ENCODE data around the gene RRBP1.

Gene RRBP1

DNA sequence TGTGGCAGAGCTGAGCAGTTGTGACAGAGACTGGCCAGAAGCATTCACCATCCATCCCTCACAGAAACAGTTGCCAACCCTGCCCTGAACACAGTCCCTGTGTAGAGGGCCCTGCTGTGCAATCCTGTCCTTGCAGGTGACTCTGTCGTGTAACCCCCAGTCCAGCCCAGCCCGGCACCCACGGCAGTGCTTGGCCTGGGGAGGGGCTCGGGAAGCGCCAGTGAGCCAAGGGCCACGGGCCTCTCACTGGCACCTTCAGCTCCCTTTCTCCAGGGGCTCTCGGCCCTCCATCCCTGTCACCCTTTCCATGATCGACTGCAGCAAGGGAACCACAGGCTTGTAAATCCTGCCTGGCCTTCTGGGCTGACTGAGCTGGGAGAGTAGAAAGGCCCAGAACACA lies 53.0 kb downstream of the RRBP1 start:
- no peak overlapping the region for H3K4me3 ChIP-seq (ENCODE audit: control insufficient read depth, low read depth, low read length)
- DNase-seq (ENCODE audit: low read depth) = no peak
- TF ChIP-seq, protein P1, sequence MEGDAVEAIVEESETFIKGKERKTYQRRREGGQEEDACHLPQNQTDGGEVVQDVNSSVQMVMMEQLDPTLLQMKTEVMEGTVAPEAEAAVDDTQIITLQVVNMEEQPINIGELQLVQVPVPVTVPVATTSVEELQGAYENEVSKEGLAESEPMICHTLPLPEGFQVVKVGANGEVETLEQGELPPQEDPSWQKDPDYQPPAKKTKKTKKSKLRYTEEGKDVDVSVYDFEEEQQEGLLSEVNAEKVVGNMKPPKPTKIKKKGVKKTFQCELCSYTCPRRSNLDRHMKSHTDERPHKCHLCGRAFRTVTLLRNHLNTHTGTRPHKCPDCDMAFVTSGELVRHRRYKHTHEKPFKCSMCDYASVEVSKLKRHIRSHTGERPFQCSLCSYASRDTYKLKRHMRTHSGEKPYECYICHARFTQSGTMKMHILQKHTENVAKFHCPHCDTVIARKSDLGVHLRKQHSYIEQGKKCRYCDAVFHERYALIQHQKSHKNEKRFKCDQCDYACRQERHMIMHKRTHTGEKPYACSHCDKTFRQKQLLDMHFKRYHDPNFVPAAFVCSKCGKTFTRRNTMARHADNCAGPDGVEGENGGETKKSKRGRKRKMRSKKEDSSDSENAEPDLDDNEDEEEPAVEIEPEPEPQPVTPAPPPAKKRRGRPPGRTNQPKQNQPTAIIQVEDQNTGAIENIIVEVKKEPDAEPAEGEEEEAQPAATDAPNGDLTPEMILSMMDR (conservative IDR thresholded peaks at IDR 0.05; ENCODE audit: control insufficient read depth, insufficient read depth, low read depth, low read length) = no peak

DNA sequence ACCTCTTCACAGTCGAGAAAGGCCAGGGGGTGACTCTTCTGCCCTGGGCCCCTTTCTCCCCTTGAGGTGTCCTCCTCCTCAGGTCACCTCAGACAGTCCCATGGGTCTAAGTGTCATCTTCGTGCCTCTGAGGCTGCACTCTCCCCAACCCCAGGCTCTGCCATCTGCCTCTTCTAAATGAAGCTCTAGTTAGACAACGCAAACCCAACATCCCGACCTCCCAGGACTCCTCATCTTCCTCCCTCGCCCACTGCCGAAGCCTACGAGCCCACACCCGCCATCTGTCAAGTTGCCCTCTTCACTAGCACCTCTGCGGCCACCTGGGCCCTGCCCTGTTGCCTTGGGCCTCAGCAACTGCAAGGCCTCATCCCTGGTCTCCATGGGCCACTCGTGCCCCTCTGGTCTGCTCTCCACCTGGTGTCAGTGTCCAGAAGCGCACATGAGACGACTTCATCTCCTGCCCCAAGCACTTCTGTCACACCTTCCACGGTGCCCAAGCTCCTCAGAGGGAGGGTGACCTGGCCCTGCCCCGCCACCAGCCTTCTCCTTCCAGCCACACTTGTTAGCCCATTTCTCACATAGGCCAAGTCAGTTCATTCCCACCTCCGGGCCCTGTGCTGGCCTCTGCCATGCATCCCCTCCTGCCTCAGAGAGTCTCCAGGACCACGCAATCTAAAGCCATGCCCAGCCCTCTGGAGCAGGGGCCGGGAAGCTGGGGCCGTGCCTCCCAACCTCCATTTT lies 53.8 kb downstream of the RRBP1 start:
- DNase-seq (ENCODE audit: low read depth) = no peak
- TF ChIP-seq, protein P1 (conservative IDR thresholded peaks at IDR 0.05; ENCODE audit: control insufficient read depth, insufficient read depth, low read depth, low read length) = no peak
- no peak overlapping the region for H3K4me3 ChIP-seq (ENCODE audit: control insufficient read depth, low read depth, low read length)

DNA sequence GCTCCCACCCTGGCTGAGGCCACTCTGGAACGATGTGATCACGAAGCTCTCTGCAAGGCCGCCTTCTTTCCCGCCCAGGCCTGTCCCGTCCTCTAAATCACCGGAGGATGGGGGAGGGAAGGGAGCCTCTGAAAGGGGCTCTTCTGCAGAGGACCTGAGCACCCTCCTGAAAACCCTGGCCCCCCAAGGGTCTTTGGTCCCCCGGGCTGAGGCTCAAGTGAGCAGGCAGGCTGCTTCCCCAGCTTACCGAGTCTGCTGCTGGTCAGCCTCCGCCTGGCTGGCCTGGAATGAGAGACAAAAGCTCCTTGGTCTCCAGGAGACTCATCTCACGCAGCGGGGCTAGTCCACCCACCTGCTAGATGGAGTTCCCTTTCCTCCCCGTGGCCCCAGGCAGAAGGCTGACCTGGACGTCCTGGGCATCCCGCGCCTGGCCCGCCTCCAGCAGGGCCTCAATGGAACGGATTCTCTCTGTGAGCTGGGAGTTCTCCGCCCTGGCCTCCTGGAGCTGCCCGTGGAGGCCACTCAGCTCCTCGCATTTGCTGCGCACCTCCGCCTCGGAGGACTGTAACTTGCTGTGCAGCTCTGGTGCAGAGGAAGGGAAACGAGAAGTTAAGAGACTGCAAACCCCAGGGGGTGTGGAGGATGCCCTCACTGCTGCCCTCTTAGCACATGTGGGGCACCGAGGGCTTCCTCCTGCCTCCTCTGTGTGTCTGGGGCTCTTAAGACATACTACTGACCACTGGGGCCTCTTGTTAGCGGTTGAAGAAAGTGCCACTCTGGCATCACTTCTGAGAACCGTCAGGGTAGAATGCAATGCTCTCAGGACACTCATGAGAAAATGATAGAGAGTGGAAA lies 54.7 kb downstream of the RRBP1 start:
- TF ChIP-seq, protein P1 (conservative IDR thresholded peaks at IDR 0.05; ENCODE audit: control insufficient read depth, insufficient read depth, low read depth, low read length) = no peak
- DNase-seq (ENCODE audit: low read depth) = no peak
- H3K4me3 ChIP-seq (ENCODE audit: control insufficient read depth, low read depth, low read length) = no peak overlapping the region

DNA sequence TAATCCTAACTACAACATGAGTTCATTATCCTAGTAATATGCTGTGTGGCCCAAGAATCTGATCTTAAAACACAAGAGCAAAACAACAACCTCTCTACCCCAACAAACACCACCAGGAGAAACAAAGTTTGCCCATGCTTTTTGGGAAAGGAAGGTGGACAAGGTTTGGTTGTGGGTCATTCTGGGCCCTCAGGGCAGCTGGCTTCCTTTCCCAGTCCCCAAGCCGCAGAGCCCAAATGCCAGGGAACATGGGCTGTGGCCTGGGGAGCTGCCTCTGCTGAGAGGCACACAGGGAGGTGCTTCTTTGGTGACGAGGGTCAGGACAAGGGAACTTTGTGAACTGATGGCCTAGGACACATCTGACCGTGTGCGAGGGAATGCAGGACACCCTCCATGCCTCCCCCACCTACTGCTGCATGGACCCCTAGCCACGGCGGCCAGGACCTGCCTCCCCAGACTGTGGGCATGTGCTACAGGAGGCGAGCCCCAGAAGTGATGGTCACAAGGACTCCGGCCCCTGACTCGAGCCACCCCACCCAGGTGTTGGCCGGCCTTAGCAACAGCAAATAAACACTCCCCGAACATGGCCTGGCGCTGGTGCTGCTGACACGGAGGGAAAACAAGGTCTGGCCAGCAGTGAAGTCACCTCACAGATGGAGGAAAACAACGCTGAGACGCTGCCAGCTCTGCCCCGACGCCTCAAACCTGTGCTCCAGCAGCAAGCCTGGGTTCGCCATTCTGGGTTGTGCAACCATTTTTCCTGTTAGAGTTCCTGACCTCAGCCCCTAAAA lies 55.6 kb downstream of the RRBP1 start:
- TF ChIP-seq, protein P1 (conservative IDR thresholded peaks at IDR 0.05; ENCODE audit: control insufficient read depth, insufficient read depth, low read depth, low read length) = no peak
- no peak for DNase-seq (ENCODE audit: low read depth)

DNA sequence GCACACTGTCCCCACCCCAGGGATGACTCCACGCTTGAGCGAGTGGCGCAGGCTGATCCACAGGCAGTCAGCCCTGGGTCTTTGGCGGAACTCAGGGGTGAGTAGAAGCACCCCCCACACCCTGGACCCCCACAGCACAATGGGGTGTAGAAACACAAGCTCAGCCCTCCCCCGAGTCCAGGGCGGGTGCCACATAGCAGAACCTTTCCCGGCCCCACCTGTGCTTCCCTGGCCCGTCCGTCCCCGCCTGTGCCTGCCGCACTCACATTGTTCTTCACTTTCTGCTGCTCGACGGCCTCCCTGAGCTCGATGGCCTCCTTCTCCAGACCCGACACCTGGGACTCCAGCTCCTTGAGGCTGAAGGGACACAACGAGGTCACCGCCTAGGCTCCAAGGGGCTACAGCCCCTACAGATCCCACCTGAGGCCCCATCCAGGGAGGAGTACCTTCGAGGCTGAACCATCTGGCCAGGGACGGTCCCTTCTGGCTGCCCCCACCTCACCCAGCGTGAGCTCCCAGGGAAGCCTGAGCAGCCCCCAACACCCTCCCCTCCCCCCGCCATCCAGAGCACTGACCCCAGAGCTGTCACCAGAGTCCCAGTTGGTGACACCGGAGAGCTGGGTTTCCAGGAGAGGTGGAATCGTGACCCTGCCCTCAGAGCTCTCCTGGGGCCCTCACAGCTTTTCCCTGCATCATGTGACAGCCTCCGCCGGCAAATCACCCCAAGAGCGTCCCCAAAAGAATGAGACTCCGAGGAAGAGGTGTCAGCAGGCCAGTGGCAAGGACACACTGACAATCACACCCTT lies 56.6 kb downstream of the RRBP1 start:
- TF ChIP-seq, protein P1 (conservative IDR thresholded peaks at IDR 0.05; ENCODE audit: control insufficient read depth, insufficient read depth, low read depth, low read length) = no peak
- no peak overlapping the region for H3K4me3 ChIP-seq (ENCODE audit: control insufficient read depth, low read depth, low read length)
- no peak for DNase-seq (ENCODE audit: low read depth)

More for the DNA sequence above, 55.6 kb downstream of the RRBP1 start:
- no peak overlapping the region for H3K4me3 ChIP-seq (ENCODE audit: control insufficient read depth, low read depth, low read length)

All from fibroblast of mammary gland (primary cell).